ENCODE data around the gene CCDC137. TPM values are rescaled to one million over a fixed set of nuclear protein-coding genes. Genes with fewer than 3 reads are reported as not detected.

Gene CCDC137
- total RNA-seq, 3 donors from 2014 or later (not counting 1 experiment from before 2014, with no cell fraction given): 15.6 to 24.2 (median 22.1) TPM

- Mint-ChIP-seq H3K9me3 (no peaks in the 10 kb centered on the region), H3K4me3 (peak within 1 kb of the TSS; percentile 96), H3K27me3 (ENCODE audit: low read depth in 2 of 2) (no peaks in the 10 kb centered on the region), H3K4me1 (peaks cover 7 to 32% of the 10 kb centered on the region in 2 donors), H3K27ac (peak within 1 kb of the TSS; percentile 79 to 88), H3K36me3 (no peaks in the 10 kb centered on the region)
- Histone ChIP-seq H3K4me3 (ENCODE audit: low read length) (peak within 1 kb of the TSS; percentile 82), H3K27me3 (ENCODE audit: control insufficient read depth, insufficient read depth, low read length) (no peaks in the 10 kb centered on the region), H3K4me1 (ENCODE audit: control insufficient read depth, insufficient read depth, low read length) (peaks cover 30% of the 10 kb centered on the region), H3K36me3 (ENCODE audit: control insufficient read depth, insufficient read depth, low read length) (peaks cover 20% of the 10 kb centered on the region), H3K27ac (ENCODE audit: low read length) (peak within 1 kb of the TSS; percentile 39), H3K9me3 (ENCODE audit: control insufficient read depth, insufficient read depth, low read length) (no peaks in the 10 kb centered on the region)
- under 1% methylated on average over 112 of the region's 112 CpGs for WGBS (ENCODE audit: insufficient coverage)
- DNase-seq (peak; percentile 97 to 99), ATAC-seq (peak; percentile 96 to 99 (median 98))
- intact Hi-C loops (cut with micrococcal nuclease): loop anchor here (1.0 kb wide), 1 partner anchor 19 kb away; the partner anchor contains the start of gene MRPL12
- no peak for TF ChIP-seq CTCF (IDR thresholded peaks at IDR 0.05)
These were observed 17.3 kb downstream of the CCDC137 start, which contains the start of the genes ARL16 and HGS for GRCh38 chr17:81683584-81684441. ARL16 (minus strand) TSS chr17:81683797; CDS start chr17:81683753, 44 bp downstream. HGS (plus strand) TSS chr17:81684011; CDS start chr17:81684067, 56 bp downstream.

DNA sequence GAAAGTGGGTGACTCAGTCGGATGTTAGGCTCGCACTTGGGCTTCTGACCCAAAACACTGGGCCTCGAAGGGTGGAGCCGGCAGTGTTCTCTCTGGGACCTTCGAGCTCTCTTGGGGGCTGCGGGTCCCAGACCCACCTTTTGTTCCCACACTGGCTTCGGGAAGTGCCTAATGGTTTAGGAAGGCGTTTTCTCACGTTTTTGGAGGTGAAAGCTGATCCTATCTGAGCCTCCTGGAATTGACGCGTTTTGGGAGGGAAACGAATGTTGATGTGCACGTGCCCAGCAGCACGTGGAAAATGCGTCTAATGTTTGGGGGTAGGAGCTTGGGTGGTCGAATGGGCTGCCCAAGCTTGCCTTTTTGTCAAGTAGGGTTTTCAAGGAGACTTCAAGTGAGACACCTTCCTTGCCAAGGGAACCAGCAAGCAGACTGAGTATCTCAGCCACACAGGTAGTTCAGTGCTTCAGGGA, 17.9 kb downstream of the CCDC137 start:
- Histone ChIP-seq H3K9me3 (ENCODE audit: control insufficient read depth, insufficient read depth, low read length) (no peaks in the 10 kb centered on the region), H3K27ac (ENCODE audit: low read length) (peak overlapping the region; percentile 34), H3K4me3 (ENCODE audit: low read length) (peak overlapping the region; percentile 60), H3K27me3 (ENCODE audit: control insufficient read depth, insufficient read depth, low read length) (no peaks in the 10 kb centered on the region), H3K36me3 (ENCODE audit: control insufficient read depth, insufficient read depth, low read length) (peaks cover 27% of the 10 kb centered on the region), H3K4me1 (ENCODE audit: control insufficient read depth, insufficient read depth, low read length) (peaks cover 30% of the 10 kb centered on the region)
- Mint-ChIP-seq H3K4me1 (peaks cover 12 to 39% of the 10 kb centered on the region in 2 donors), H3K27ac (peak overlapping the region; percentile 79 to 88), H3K27me3 (ENCODE audit: low read depth in 2 of 2) (no peaks in the 10 kb centered on the region), H3K4me3 (peak overlapping the region; percentile 78), H3K36me3 (no peaks in the 10 kb centered on the region), H3K9me3 (no peaks in the 10 kb centered on the region)
- DNase-seq: no peak
- ATAC-seq: peak in 1 of 3 donors; percentile 3
- intact Hi-C loops (cut with micrococcal nuclease): no loop called here
- TF ChIP-seq CTCF (IDR thresholded peaks at IDR 0.05): no peak
- 7% methylated on average over 16 of the region's 16 CpGs for WGBS (ENCODE audit: insufficient coverage)

GRCh38 chr17:81685108-81685507, 18.6 kb downstream of the CCDC137 start:
- peaks cover 18 to 45% of the 10 kb centered on the region in 2 donors for H3K4me1 Mint-ChIP-seq
- H3K36me3 ChIP-seq (ENCODE audit: control insufficient read depth, insufficient read depth, low read length): peaks cover 33% of the 10 kb centered on the region
- 70% methylated on average over 12 of the region's 12 CpGs for whole genome bisulfite sequencing (ENCODE audit: insufficient coverage)
- peaks cover 30% of the 10 kb centered on the region for H3K4me1 ChIP-seq (ENCODE audit: control insufficient read depth, insufficient read depth, low read length)
- no peaks in the 10 kb centered on the region for H3K27me3 Mint-ChIP-seq (ENCODE audit: low read depth in 2 of 2)
- H3K27ac ChIP-seq (ENCODE audit: low read length): no peak overlapping the region
- H3K9me3 ChIP-seq (ENCODE audit: control insufficient read depth, insufficient read depth, low read length): no peaks in the 10 kb centered on the region
- intact Hi-C loops (cut with micrococcal nuclease): no loop called here
- ATAC-seq (no peak), DNase-seq (no peak)
- no peaks in the 10 kb centered on the region for H3K36me3 Mint-ChIP-seq
- H3K4me3 Mint-ChIP-seq: peak overlapping the region; percentile 78
- H3K9me3 Mint-ChIP-seq: no peaks in the 10 kb centered on the region
- H3K27me3 ChIP-seq (ENCODE audit: control insufficient read depth, insufficient read depth, low read length): no peaks in the 10 kb centered on the region
- peak overlapping the region; percentile 79 to 88 for H3K27ac Mint-ChIP-seq
- peak overlapping the region; percentile 60 for H3K4me3 ChIP-seq (ENCODE audit: low read length)
- no peak for TF ChIP-seq CTCF (IDR thresholded peaks at IDR 0.05)

Data from natural killer cell (primary cell).